ENCODE measurements around the gene SZT2.
A peak's percentile ranks its signal among the peaks of the same experiment; 100 is the strongest.

SZT2 gene

DNA sequence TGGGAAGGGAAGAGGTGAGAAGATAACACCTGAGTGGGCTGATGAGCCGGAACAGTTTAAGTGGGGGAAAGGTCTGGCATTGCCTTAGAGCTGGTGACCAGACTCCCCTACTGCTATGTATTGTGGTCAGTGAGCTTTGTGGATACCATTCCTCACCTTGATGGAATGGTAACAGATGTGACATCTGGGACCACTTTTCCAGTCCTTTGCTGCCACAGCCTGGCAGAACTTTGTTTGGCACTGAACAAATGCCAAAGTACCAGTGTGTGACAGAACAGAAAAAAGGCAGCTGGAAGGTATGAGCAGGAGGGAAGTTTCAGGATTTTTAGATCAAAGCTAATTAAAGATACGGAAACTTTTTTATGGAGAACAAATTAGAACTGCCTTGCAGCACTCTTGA is 6.2 kb upstream of the SZT2 start:
- Histone ChIP-seq H3K27me3 (ENCODE audit: insufficient read depth, low read length) (no peaks in the 10 kb centered on the region), H4K8ac (ENCODE audit: low read depth, low read length) (no peak overlapping the region), H3K9ac (ENCODE audit: low read length) (no peak overlapping the region), H2BK12ac (ENCODE audit: low read length) (no peak overlapping the region), H3K4me1 (ENCODE audit: control insufficient read depth in 1 of 2, insufficient read depth in 2 of 2, low read length in 2 of 2) (peaks cover 2 to 3% of the 10 kb centered on the region in 2 experiments), H4K12ac (ENCODE audit: low read depth, low read length) (no peak overlapping the region), H2AK5ac (ENCODE audit: low read length) (no peak overlapping the region), H3K4me3 (ENCODE audit: low read depth, low read length) (no peak overlapping the region), H3K79me2 (ENCODE audit: control insufficient read depth, insufficient read depth, low read length, poor library complexity) (peaks cover under 1% of the 10 kb centered on the region), H2AFZ (ENCODE audit: insufficient read depth, low read length, poor library complexity) (no peak overlapping the region), H3K18ac (ENCODE audit: low read length) (no peak overlapping the region), H3K4ac (ENCODE audit: low read depth, low read length) (no peak overlapping the region), H3K27ac (ENCODE audit: low read depth, low read length) (no peak overlapping the region), H2BK120ac (ENCODE audit: insufficient read depth, low read length, poor library complexity) (no peak overlapping the region), H2BK5ac (ENCODE audit: low read depth, low read length, poor library complexity) (no peak overlapping the region), H3K36me3 (ENCODE audit: control insufficient read depth in 1 of 2, insufficient read depth in 2 of 2, low read length in 2 of 2) (peaks cover 22 to 57% of the 10 kb centered on the region in 2 experiments), H3K23ac (ENCODE audit: low read length) (no peak overlapping the region), H4K91ac (ENCODE audit: low read depth, low read length) (no peak overlapping the region), H3K79me1 (ENCODE audit: low read length) (no peaks in the 10 kb centered on the region), H3K4me2 (ENCODE audit: low read length) (no peak overlapping the region), H3K14ac (ENCODE audit: low read length) (no peak overlapping the region), H3K9me3 (ENCODE audit: insufficient read depth, low read depth, low read length) (no peaks in the 10 kb centered on the region)
- no CpG with 5 or more reads among the region's 2 CpGs for WGBS (ENCODE audit: extremely low coverage, insufficient coverage, insufficient read length)
- DNase-seq, result no peak

DNA sequence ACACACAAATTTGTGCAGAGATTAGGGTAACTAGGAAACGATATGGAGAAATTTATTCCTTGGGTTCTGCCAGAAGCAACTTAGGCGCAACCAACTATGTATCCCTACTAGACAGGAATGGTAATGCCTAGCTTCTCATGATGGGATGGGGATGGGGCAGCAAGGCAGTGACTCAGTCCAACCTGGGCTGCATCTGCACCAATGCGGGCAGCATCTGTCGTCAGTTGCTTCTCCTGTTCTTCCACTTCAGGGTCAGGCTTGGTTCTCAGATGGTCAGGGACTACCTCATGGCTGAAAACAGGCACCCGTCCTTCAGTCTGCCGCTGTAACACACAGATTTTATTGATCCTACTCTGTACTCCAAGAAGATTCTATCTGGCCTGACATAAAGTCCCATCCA is 3.0 kb upstream of the SZT2 start:
- DNase-seq, result peak; percentile 81 to 91
- Histone ChIP-seq H3K9ac (ENCODE audit: low read length) (no peak overlapping the region), H3K4me2 (ENCODE audit: low read length) (no peak overlapping the region), H3K18ac (ENCODE audit: low read length) (no peak overlapping the region), H3K4me1 (ENCODE audit: control insufficient read depth in 1 of 2, insufficient read depth in 2 of 2, low read length in 2 of 2) (peaks cover 6% of the 10 kb centered on the region in 2 experiments), H3K36me3 (ENCODE audit: control insufficient read depth in 1 of 2, insufficient read depth in 2 of 2, low read length in 2 of 2) (peaks cover 22 to 55% of the 10 kb centered on the region in 2 experiments), H2BK5ac (ENCODE audit: low read depth, low read length, poor library complexity) (no peak overlapping the region), H3K4me3 (ENCODE audit: low read depth, low read length) (no peak overlapping the region), H2AK5ac (ENCODE audit: low read length) (no peak overlapping the region), H2BK120ac (ENCODE audit: insufficient read depth, low read length, poor library complexity) (no peak overlapping the region), H3K4ac (ENCODE audit: low read depth, low read length) (no peak overlapping the region), H3K23ac (ENCODE audit: low read length) (no peak overlapping the region), H2AFZ (ENCODE audit: insufficient read depth, low read length, poor library complexity) (no peak overlapping the region), H4K91ac (ENCODE audit: low read depth, low read length) (no peak overlapping the region), H3K79me2 (ENCODE audit: control insufficient read depth, insufficient read depth, low read length, poor library complexity) (peaks cover 13% of the 10 kb centered on the region), H2BK12ac (ENCODE audit: low read length) (no peak overlapping the region), H3K9me3 (ENCODE audit: insufficient read depth, low read depth, low read length) (no peaks in the 10 kb centered on the region), H4K12ac (ENCODE audit: low read depth, low read length) (no peak overlapping the region), H3K14ac (ENCODE audit: low read length) (no peak overlapping the region), H3K27ac (ENCODE audit: low read depth, low read length) (no peak overlapping the region), H3K27me3 (ENCODE audit: insufficient read depth, low read length) (no peaks in the 10 kb centered on the region), H4K8ac (ENCODE audit: low read depth, low read length) (no peak overlapping the region), H3K79me1 (ENCODE audit: low read length) (peaks cover 10% of the 10 kb centered on the region)
- no CpG with 5 or more reads among the region's 6 CpGs for WGBS (ENCODE audit: extremely low coverage, insufficient coverage, insufficient read length)

DNA sequence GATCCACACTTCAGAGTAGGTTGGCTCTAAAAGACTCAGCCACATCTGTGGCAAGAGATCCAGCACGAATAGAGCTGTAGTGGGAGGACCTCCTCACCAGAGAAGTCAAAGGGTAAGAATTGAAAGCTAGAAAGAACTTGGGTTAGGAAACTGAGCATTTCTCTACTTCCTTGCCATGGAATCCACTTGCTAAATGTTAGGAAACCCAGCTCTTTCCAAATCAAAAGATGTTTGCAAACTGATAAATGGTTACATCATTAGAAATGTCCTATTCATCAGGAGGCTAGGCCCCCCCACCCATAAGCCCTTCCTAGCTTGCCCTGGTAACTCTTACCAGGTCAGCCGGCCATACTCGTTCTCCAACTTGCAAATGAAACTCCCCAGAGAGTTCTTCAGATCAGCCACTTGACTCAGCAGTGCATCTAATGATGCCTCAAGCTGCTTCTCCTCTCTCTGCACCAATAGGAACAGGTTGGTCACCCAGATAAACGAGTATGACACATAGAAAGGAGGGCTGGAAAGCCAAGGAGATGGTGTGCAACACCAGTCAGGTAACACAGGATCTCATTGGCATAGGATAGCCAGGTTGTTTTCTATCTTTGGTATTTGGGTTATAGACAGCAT is 1.6 kb upstream of the SZT2 start:
- H3K4me2 ChIP-seq (ENCODE audit: low read length), result peak overlapping the region; percentile 92
- peaks cover 10% of the 10 kb centered on the region for H3K79me1 ChIP-seq (ENCODE audit: low read length)
- no peak overlapping the region for H4K12ac ChIP-seq (ENCODE audit: low read depth, low read length)
- peak; percentile 87 to 88 for DNase-seq
- H3K9me3 ChIP-seq (ENCODE audit: insufficient read depth, low read depth, low read length), result no peaks in the 10 kb centered on the region
- H2AFZ ChIP-seq (ENCODE audit: insufficient read depth, low read length, poor library complexity), result no peak overlapping the region
- H2BK5ac ChIP-seq (ENCODE audit: low read depth, low read length, poor library complexity), result no peak overlapping the region
- no peak overlapping the region for H3K27ac ChIP-seq (ENCODE audit: low read depth, low read length)
- no peak overlapping the region for H3K4ac ChIP-seq (ENCODE audit: low read depth, low read length)
- H4K8ac ChIP-seq (ENCODE audit: low read depth, low read length), result no peak overlapping the region
- no peak overlapping the region for H2BK12ac ChIP-seq (ENCODE audit: low read length)
- H3K27me3 ChIP-seq (ENCODE audit: insufficient read depth, low read length), result no peaks in the 10 kb centered on the region
- peaks cover 16 to 42% of the 10 kb centered on the region in 2 experiments for H3K36me3 ChIP-seq (ENCODE audit: control insufficient read depth in 1 of 2, insufficient read depth in 2 of 2, low read length in 2 of 2)
- no peak overlapping the region for H3K14ac ChIP-seq (ENCODE audit: low read length)
- H3K18ac ChIP-seq (ENCODE audit: low read length), result no peak overlapping the region
- H3K4me1 ChIP-seq (ENCODE audit: control insufficient read depth in 1 of 2, insufficient read depth in 2 of 2, low read length in 2 of 2), result peaks cover 6% of the 10 kb centered on the region in 2 experiments
- no peak overlapping the region for H4K91ac ChIP-seq (ENCODE audit: low read depth, low read length)
- H2AK5ac ChIP-seq (ENCODE audit: low read length), result no peak overlapping the region
- H3K23ac ChIP-seq (ENCODE audit: low read length), result no peak overlapping the region
- no peak overlapping the region for H2BK120ac ChIP-seq (ENCODE audit: insufficient read depth, low read length, poor library complexity)
- H3K9ac ChIP-seq (ENCODE audit: low read length), result no peak overlapping the region
- WGBS (ENCODE audit: extremely low coverage, insufficient coverage, insufficient read length), result no CpG with 5 or more reads among the region's 4 CpGs
- peaks cover 13% of the 10 kb centered on the region for H3K79me2 ChIP-seq (ENCODE audit: control insufficient read depth, insufficient read depth, low read length, poor library complexity)
- no peak overlapping the region for H3K4me3 ChIP-seq (ENCODE audit: low read depth, low read length)

DNA sequence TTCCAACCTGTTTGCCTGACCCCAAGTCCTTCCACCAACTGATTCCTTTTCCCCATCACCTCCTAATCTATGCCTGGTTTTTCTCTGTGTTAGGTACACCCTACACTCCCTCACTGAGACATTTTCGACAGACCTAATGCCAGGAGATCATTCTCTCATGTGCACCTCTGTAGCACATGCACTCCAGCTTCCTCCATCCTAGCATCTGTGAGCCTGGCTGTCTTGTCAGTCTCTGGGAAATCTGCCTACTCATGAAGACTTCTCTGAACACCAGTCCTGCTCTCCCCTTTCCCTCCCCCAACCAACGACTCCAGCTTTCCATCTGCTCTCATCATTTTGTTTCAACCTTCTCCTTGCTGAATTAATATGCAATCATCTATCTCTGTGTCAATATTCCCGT is 1.1 kb upstream of the SZT2 start:
- H3K4ac ChIP-seq (ENCODE audit: low read depth, low read length), result peak overlapping the region; percentile 90

More for the DNA sequence above, 1.1 kb upstream of the SZT2 start:
- Histone ChIP-seq H3K27me3 (ENCODE audit: insufficient read depth, low read length) (no peaks in the 10 kb centered on the region), H3K4me1 (ENCODE audit: control insufficient read depth in 1 of 2, insufficient read depth in 2 of 2, low read length in 2 of 2) (peaks cover 6% of the 10 kb centered on the region in 2 experiments), H3K4me2 (ENCODE audit: low read length) (peak overlapping the region; percentile 92), H3K79me2 (ENCODE audit: control insufficient read depth, insufficient read depth, low read length, poor library complexity) (peaks cover 13% of the 10 kb centered on the region), H2AFZ (ENCODE audit: insufficient read depth, low read length, poor library complexity) (no peak overlapping the region), H2AK5ac (ENCODE audit: low read length) (no peak overlapping the region), H3K9ac (ENCODE audit: low read length) (peak overlapping the region; percentile 4), H2BK120ac (ENCODE audit: insufficient read depth, low read length, poor library complexity) (no peak overlapping the region), H3K79me1 (ENCODE audit: low read length) (peaks cover 10% of the 10 kb centered on the region), H3K14ac (ENCODE audit: low read length) (no peak overlapping the region), H2BK12ac (ENCODE audit: low read length) (peak overlapping the region; percentile 12), H3K23ac (ENCODE audit: low read length) (no peak overlapping the region), H3K27ac (ENCODE audit: low read depth, low read length) (no peak overlapping the region), H3K18ac (ENCODE audit: low read length) (no peak overlapping the region), H4K91ac (ENCODE audit: low read depth, low read length) (no peak overlapping the region), H3K4me3 (ENCODE audit: low read depth, low read length) (peak overlapping the region; percentile 28), H2BK5ac (ENCODE audit: low read depth, low read length, poor library complexity) (no peak overlapping the region), H4K12ac (ENCODE audit: low read depth, low read length) (peak overlapping the region; percentile 51), H4K8ac (ENCODE audit: low read depth, low read length) (peak overlapping the region; percentile 13), H3K9me3 (ENCODE audit: insufficient read depth, low read depth, low read length) (no peaks in the 10 kb centered on the region), H3K36me3 (ENCODE audit: control insufficient read depth in 1 of 2, insufficient read depth in 2 of 2, low read length in 2 of 2) (peaks cover 13 to 38% of the 10 kb centered on the region in 2 experiments)
- no CpG with 5 or more reads among the region's 3 CpGs for WGBS (ENCODE audit: extremely low coverage, insufficient coverage, insufficient read length)
- DNase-seq, result no peak

Data from trophoblast cell (in vitro differentiated cells and primary cell).